ACHN (cell line): ENCODE measurements around the gene IL37.
"Not testable (repeated sequence)": the region's sequence is repeated elsewhere in the genome, so short reads cannot be mapped to it uniquely, and the experiment has no call there.

ENCODE experiments used
- DNase-seq: peaks from one replicate; pipeline ENCODE4 v3.0.0-alpha.2; 2015
- in situ Hi-C: cut with HindIII; loops from 2 replicates; pipeline ENCODE4 v1.10.0; 2017; ENCODE audit warnings: low sequenced_read_pairs, low pct_ligation_motif_present, low pct_unique_long_range_greater_than_20kb

The IL37 gene

GRCh38 chr2:112886291-112886690 lies 24.7 kb upstream of the IL37 start:
- in situ Hi-C loops = no loop called here

DNA sequence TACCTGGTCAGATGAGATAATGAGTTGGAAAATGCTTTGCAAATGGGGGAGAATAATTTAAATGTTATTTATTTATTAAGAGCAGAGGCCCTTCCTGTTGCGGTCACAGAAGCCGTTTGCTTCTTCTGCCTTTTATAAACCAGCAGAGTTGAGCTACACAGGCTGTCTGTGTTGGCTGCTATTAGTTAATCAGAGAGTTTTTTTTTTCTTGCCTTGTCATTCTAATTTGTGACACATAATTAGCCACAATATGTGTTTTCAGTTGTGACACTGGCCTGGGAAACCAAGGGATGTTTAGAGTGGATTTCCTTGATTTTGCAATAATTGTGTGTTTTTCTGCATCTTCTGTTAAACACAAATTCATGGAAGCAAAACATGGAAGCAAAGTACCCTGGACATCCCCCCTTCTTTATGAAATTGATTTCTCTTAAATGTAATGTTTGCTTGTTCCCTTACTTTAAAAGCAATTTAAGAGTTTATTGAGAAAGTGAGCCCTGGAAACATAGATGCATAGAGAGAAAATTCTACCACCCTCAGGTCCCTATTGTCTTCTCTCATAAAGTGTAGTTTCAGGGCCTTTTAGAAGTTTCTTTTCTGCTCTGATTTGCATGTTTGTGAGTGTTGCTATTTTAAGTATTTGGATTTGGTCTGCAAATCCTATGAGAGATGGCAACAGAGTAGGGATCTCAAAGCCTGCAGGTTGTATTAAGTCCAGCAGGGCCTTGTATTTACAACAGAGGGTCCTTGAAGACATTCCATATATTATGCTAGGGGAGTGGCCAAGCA lies 22.8 kb upstream of the IL37 start:
- DNase-seq = no peak

More at GRCh38 chr2:112886291-112886690, 24.7 kb upstream of the IL37 start:
- DNase-seq = no peak

DNA sequence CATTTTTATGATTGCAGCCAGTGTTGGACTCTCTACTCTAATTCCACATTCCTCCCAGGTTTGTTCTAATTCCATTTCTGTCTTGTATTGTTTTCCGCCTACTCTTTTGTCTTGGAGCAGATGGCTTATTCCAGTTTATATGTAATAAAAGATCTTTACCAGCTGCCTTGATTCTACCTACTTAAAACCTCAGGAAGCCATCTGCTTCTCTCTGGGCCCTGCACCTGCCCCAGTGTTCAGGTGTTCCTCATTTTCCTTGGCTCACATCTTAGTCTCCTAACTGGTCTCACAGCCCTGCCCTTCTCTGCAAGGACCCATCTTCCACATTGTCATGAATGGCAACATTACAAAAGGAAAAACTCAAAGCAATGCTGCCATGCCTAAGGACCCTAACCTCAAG lies 21.0 kb upstream of the IL37 start:
- in situ Hi-C loops = no loop called here
- no peak for DNase-seq

More for the DNA sequence above, 22.8 kb upstream of the IL37 start:
- in situ Hi-C loops = no loop called here

GRCh38 chr2:112891385-112891831 lies 19.6 kb upstream of the IL37 start:
- no peak for DNase-seq
- in situ Hi-C loops = no loop called here

GRCh38 chr2:112893752-112894151 lies 17.2 kb upstream of the IL37 start:
- in situ Hi-C loops = no loop called here
- DNase-seq = no peak

- in situ Hi-C loops = no loop called here
- no peak for DNase-seq
Observed at GRCh38 chr2:112896909-112897623, 13.9 kb upstream of the IL37 start.

GRCh38 chr2:112897624-112897978 lies 13.4 kb upstream of the IL37 start:
- no peak for DNase-seq
- in situ Hi-C loops = no loop called here

GRCh38 chr2:112901431-112902065 lies 9.4 kb upstream of the IL37 start:
- in situ Hi-C loops, DNase-seq: not testable (repeated sequence)

GRCh38 chr2:112902816-112903215 lies 8.1 kb upstream of the IL37 start:
- in situ Hi-C loops = no loop called here
- no peak for DNase-seq

DNA sequence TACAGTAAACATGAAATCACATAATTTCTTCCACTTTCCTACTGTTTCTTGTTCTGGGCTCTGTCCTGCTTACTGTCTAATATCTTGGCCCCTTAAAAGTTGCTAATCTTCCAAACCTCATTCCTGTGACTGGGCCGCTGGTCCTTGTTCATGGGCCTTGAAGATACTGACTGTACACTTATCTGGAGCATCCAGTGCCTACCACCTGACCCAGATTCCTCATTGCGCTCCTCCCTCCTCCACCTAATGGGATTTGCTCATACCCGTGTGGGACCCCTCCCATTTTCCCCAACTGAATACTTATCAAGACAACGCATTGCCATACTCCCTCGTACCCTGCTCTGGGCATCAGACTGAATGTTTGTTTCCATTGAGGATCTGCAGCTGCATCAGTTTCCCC lies 6.1 kb upstream of the IL37 start:
- in situ Hi-C loops = no loop called here
- DNase-seq = no peak

GRCh38 chr2:112906276-112906675 lies 4.7 kb upstream of the IL37 start:
- DNase-seq = no peak
- in situ Hi-C loops = no loop called here

DNA sequence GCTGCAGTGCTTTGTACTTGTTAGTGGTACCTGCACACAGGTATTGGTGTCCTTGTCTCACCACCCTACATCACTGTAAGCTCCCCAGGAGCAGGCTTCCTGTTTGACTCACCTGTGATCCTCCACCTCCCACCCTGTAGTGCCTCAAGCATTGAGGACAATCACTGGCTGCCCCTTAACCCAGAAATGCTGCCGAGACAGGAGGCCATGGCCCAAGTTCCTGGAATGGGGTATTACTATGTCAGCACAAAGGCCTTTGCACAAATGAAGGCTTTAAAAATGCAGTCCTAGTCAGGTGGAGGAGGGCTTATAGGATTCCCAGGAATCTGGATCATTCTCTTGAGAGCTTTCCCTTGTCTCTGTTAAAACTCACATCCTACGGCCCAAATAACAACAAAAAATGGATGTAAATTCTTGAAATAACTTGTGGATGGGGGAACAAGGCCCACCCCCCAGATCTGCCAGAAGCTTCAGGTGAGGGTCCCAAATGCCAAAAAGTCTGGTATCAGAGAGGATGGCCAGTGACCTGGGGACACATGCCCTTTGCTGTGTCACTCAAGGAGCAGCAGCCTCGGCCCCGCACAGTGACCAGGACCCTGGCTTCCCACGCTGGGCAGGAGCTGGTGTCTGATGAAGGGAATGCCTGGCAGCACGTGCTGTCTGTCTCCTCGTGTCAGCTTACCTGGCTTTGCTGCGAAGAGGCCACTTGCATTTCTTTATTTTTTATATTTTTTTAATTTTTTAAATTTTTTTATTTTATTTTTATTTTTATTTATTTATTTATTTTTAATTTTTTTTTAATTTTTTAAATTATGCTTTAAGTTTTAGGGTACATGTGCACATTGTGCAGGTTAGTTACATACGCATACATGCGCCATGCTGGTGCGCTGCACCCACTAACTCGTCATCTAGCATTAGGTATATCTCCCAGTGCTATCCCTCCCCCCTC lies 3.7 kb upstream of the IL37 start:
- in situ Hi-C loops = no loop called here
- DNase-seq = no peak

DNA sequence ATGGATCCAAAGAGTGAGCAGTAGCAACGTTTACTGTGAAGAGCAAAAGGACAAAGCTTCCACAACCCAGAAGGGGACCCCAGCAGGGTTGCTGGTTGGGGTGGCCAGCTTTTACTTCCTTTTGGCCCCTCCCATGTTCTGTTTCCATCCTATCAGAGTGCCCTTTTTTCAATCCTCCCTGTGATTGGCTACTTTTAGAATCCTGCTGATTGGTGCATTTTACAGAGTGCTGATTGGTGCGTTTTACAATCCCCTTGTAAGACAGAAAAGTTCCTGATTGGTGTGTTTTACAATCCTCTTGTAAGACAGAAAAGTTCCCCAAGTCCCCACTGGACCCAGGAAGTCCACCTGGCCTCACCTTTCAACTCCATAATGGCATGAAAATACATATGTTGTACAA lies 2.4 kb upstream of the IL37 start:
- DNase-seq, in situ Hi-C loops: not testable (repeated sequence)

DNA sequence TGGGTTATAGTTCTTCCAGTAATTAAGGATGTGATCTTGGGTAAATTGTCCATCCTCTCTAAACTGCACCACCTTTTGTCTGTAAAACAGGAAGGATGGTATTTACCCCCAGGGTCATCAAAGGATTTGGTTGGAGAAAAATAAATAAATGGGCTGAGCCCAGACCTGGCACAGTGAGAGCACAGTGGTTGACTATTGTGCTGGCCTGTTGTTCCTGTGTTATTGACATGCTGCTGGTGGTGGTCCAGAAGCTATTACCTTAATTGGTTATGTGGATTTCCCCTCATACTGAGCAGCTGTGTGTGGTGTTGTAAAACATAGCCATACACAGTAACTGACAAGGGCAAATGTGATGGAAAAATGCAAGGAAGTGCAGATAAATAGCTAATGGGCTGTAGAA lies 746 bp upstream of the IL37 start:
- no peak for DNase-seq
- in situ Hi-C loops = no loop called here

DNA sequence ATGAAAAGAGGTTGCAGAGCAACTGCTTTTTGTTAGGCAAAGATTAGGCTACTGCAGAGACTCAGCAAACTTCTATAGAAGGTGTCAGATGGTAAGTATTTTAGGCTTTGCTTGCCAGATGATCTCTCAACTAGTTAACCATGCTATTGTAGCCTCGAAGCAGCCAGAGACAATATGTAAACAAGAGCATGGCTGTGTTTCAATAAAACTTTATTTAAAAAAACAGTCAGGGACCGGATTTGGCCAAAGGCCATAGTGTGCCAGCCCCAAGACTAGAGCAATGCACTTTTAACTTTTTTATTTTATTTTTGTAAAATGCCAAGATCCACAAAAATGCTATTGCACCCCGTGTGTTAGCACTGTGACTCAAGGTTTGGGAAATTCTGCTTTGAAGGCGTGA lies 1.4 kb downstream of the IL37 start:
- in situ Hi-C loops = no loop called here
- DNase-seq = no peak

GRCh38 chr2:112915300-112916144 lies 4.6 kb downstream of the IL37 start:
- in situ Hi-C loops = no loop called here
- DNase-seq = no peak

DNA sequence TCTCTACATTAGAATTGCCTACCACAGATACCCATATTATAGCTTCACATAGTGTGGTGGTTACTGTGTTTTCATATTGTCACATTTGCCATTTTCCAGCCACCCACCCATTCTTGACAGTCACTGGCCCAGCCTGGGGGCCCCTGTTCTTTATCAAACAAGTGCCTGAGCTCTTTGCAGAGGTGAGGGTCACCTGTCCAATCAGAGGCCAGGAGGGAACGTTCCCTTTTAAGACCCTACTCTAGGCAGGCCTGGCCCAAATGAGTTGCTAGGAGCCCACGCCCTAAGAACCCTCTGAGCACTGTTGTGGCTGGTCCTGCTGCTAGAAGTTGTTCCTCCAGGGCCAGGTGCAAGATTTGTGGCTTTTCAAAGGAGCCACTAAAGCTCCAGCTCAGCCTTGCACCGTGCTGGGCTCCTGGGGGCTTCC lies 5.2 kb downstream of the IL37 start:
- in situ Hi-C loops = no loop called here
- no peak for DNase-seq
